ENCODE measurements around the gene ZNF3.

GRCh38 chr7:100049441-100050291 lies 31.9 kb downstream of the ZNF3 start, which contains the start of gene ZSCAN21:
- TF ChIP-seq POLR2AphosphoS5 (IDR thresholded peaks at IDR 0.05; ENCODE audit: borderline replicate concordance, low read depth, low read length): peak; percentile 96
- TF ChIP-seq EZH2 (IDR thresholded peaks at IDR 0.05): no peak
- TF ChIP-seq FOXP2 (optimal IDR thresholded peaks at IDR 0.05; ENCODE audit: control extremely low read depth, extremely low read length, insufficient read depth): no peak
